GM19035 (cell line): Measurements from ENCODE around the gene TFEC.

Experiments
- ATAC-seq: cut with Tn5 transposase; IDR thresholded peaks from one replicate; pipeline ENCODE4 v1.9.1; 2021; ENCODE audit not compliant: unreplicated experiment

TFEC gene

GRCh38 chr7:115995701-115996100 lies 34.9 kb downstream of the TFEC start:
- no peak for ATAC-seq

- no peak for ATAC-seq
Observed at GRCh38 chr7:115988401-115988800, 42.2 kb downstream of the TFEC start.

- ATAC-seq: no peak
Observed at GRCh38 chr7:115987486-115987885, 43.1 kb downstream of the TFEC start.

GRCh38 chr7:115984105-115984504 lies 46.5 kb downstream of the TFEC start:
- no peak for ATAC-seq

GRCh38 chr7:115980159-115980558 lies 50.4 kb downstream of the TFEC start:
- no peak for ATAC-seq

GRCh38 chr7:115976651-115977050 lies 53.9 kb downstream of the TFEC start:
- no peak for ATAC-seq

GRCh38 chr7:115975766-115976165 lies 54.8 kb downstream of the TFEC start:
- ATAC-seq: no peak

- no peak for ATAC-seq
Observed at GRCh38 chr7:115973406-115973805, 57.2 kb downstream of the TFEC start.

- no peak for ATAC-seq
Observed at GRCh38 chr7:115971506-115971905, 59.1 kb downstream of the TFEC start.

GRCh38 chr7:115968596-115968995 lies 62.0 kb downstream of the TFEC start:
- ATAC-seq: no peak

GRCh38 chr7:115968171-115968570 lies 62.4 kb downstream of the TFEC start:
- no peak for ATAC-seq

- ATAC-seq: no peak
Observed at GRCh38 chr7:115965796-115966475, 64.6 kb downstream of the TFEC start.

- ATAC-seq: no peak
Observed at GRCh38 chr7:115965236-115965635, 65.3 kb downstream of the TFEC start.

GRCh38 chr7:115964799-115965198 lies 65.8 kb downstream of the TFEC start:
- no peak for ATAC-seq

GRCh38 chr7:115962340-115962739 lies 68.2 kb downstream of the TFEC start:
- ATAC-seq: no peak

- no peak for ATAC-seq
Observed at GRCh38 chr7:115953592-115954255, 76.8 kb downstream of the TFEC start.

- ATAC-seq: no peak
Observed at GRCh38 chr7:115952832-115953231, 77.7 kb downstream of the TFEC start.

- no peak for ATAC-seq
Observed at GRCh38 chr7:115951547-115951946, 79.0 kb downstream of the TFEC start.

GRCh38 chr7:115941703-115942268 lies 88.8 kb downstream of the TFEC start:
- no peak for ATAC-seq

GRCh38 chr7:115940460-115941060 lies 90.0 kb downstream of the TFEC start:
- ATAC-seq: no peak

- no peak for ATAC-seq
Observed at GRCh38 chr7:115937960-115938359, 92.6 kb downstream of the TFEC start.

GRCh38 chr7:115933471-115933870 lies 97.1 kb downstream of the TFEC start:
- ATAC-seq: no peak
